Pancreas (tissue), 10 donors: ENCODE results near the gene RECQL5. TPM values are rescaled to one million over a fixed set of nuclear protein-coding genes. Genes with fewer than 3 reads are reported as not detected.

Experiments used
- ATAC-seq, 4 donors: fragments of 200-7000 bp; cut with Tn5 transposase; one replicate each; pipeline versions ENCODE4 v1.8.0 to v1.9.1; 2020; ENCODE audit warnings: mild to moderate bottlenecking in 4 of 4, moderate library complexity in 4 of 4
- DNase-seq, 6 donors: peaks; one replicate each; pipeline ENCODE4 v3.0.0-alpha.2; 2020
- FAIRE-seq: peaks from 2 replicates; lab custom pipeline; 2012; peaks lifted over from hg19 to GRCh38; lab: Jason Lieb, UNC
- H3K27ac ChIP-seq, 4 donors: fragments of 200-600 bp; sonication (generic); 1 replicate in 3 of 4; 2 replicates in 1 of 4; pipeline versions ENCODE4 v1.5.0 to v1.8.0; 2020
- H3K27me3 ChIP-seq, 4 donors: fragments of 200-600 bp; one replicate each; pipeline ENCODE4 v1.8.0; 2021
- H3K36me3 ChIP-seq, 3 donors: fragments of 200-600 bp; sonication (generic) in 1 of 3; one replicate each; pipeline versions ENCODE4 v1.5.0 to v1.8.0; 2020 to 2021
- H3K4me1 ChIP-seq, 3 donors: fragments of 200-600 bp; one replicate each; pipeline ENCODE4 v1.8.0; 2021
- H3K4me3 ChIP-seq, 4 donors: fragments of 200-600 bp; sonication (generic) in 2 of 4; one replicate each; pipeline versions ENCODE4 v1.5.0 to v1.8.0; 2020 to 2021
- H3K9me3 ChIP-seq, 4 donors: fragments of 200-600 bp; one replicate each; pipeline ENCODE4 v1.8.0; 2021
- CTCF ChIP-seq, 4 donors: fragments of 200-600 bp; sonication (generic) in 3 of 4; IDR thresholded peaks; one replicate each; pipeline versions ENCODE4 v1.5.0 to v1.8.0; 2021; ENCODE audit warnings: antibody characterized with exemption in 4 of 4
- WGBS, 2 donors: extraction: QIAGEN DNeasy Blood & Tissue Kit; methylation state at CpG; one replicate each; pipeline ENCODE4 v1.1.7; 2013; 5-methylcytosine and 5-hydroxymethylcytosine counted together
- intact Hi-C, 3 donors: fragments of 100-400 bp; cut with DNase I; formaldehyde crosslinking; loops; one replicate each; pipeline versions ENCODE4 v1.11.1 to v1.14.2; 2022
- polyA plus RNA-seq, 2 donors: library from polyadenylated mRNA; stranded (reverse); fragments of 200-250 nt; gene quantifications; one replicate each; pipeline ENCODE4 v1.2.3, GENCODE V29; 2013
- total RNA-seq, 6 donors: library from RNA; stranded (reverse); fragmentation: NEBNext Ultra II Directional in 4 of 6; extraction: Animal tissue kit (Norgen Biotek cat#: 25700) in 4 of 6; gene quantifications; one replicate each; pipeline versions ENCODE4 v1.2.1 to v1.2.4, GENCODE V29; 2021 to 2023
- donor health status: healthy with polysubstance abuse.
- donor health status: DM: no; HTN: no; CAD: no; lungs with moderate emphysema.
- donor health status: DM: no; HTN: no; CAD: no.
- donor health status: control.
- donor health status: control.
- donor health status: Bipolar disorder and iron deficiency.
- donor health status: DM: yes; HTN: yes; CAD: no.
- donor health status: DM: no; HTN: no; CAD: no.
- donor health status: DM: no; HTN: no; CAD: no.
- donor health status: DM: yes; HTN: yes; CAD: no.

Gene RECQL5
- total and polyA plus RNA-seq, 8 donors = 8.7 to 65.2 (median 14.9) TPM

- Histone ChIP-seq H3K4me1 (peaks cover 0 to 5% (median 4%) of the 10 kb centered on the region in 3 donors), H3K9me3 (no peaks in the 10 kb centered on the region), H3K36me3 (no peaks in the 10 kb centered on the region), H3K4me3 (no peak overlapping the region), H3K27ac (no peak overlapping the region), H3K27me3 (no peaks in the 10 kb centered on the region)
- ATAC-seq (no peak), DNase-seq (peak in 1 of 6 donors; percentile 52), FAIRE-seq (no peak)
- intact Hi-C loops = no loop called here
- WGBS, 2 donors = 79 to 80% methylated on average over 8 of the region's 8 CpGs
- no peak for TF ChIP-seq CTCF (IDR thresholded peaks at IDR 0.05)
These were observed 76.6 kb downstream of the RECQL5 start for GRCh38 chr17:75590314-75590761.

GRCh38 chr17:75589919-75590303, 77.0 kb downstream of the RECQL5 start:
- 51 to 52% methylated on average over 26 to 29 of the region's 29 CpGs for WGBS, 2 donors
- peak overlapping the region; percentile 30 to 65 (median 55) for H3K4me3 ChIP-seq
- FAIRE-seq = no peak

GRCh38 chr17:75589012-75589918, 77.7 kb downstream of the RECQL5 start:
- H3K27me3 ChIP-seq = no peaks in the 10 kb centered on the region
- H3K4me1 ChIP-seq = peaks cover 0 to 5% (median 4%) of the 10 kb centered on the region in 3 donors
- H3K9me3 ChIP-seq = no peaks in the 10 kb centered on the region
- no peak for FAIRE-seq
- H3K4me3 ChIP-seq = peak overlapping the region; percentile 30 to 65 (median 55)
- WGBS, 2 donors = 8% methylated on average over 63 to 100 of the region's 100 CpGs
- intact Hi-C loops = loop anchor here in 2 of 3 donors (5.0 to 10.0 kb wide), 2 partner anchors 54 to 62 kb away; partner anchors contain the start of gene LLGL2 (in 1 of the 2)
- H3K27ac ChIP-seq = peak overlapping the region; percentile 76 to 88 (median 83)
- DNase-seq = peak; percentile 94 to 100 (median 97)
- ATAC-seq = peak; percentile 91 to 94 (median 94)
- TF ChIP-seq CTCF (IDR thresholded peaks at IDR 0.05) = peak; percentile 41 to 69 (median 66)
- H3K36me3 ChIP-seq = no peaks in the 10 kb centered on the region

More at GRCh38 chr17:75589919-75590303, 77.0 kb downstream of the RECQL5 start:
- Histone ChIP-seq H3K36me3 (no peaks in the 10 kb centered on the region), H3K27ac (peak overlapping the region in 1 of 4 donors; percentile 42), H3K9me3 (no peaks in the 10 kb centered on the region), H3K4me1 (peaks cover 0 to 5% (median 4%) of the 10 kb centered on the region in 3 donors), H3K27me3 (no peaks in the 10 kb centered on the region)
- intact Hi-C loops = loop anchor here in 2 of 3 donors (5.0 to 10.0 kb wide), 2 partner anchors 55 to 63 kb away; partner anchors contain the start of gene LLGL2 (in 1 of the 2)
- ATAC-seq (no peak), DNase-seq (peak in 4 of 6 donors; percentile 31 to 86 (median 66))
- no peak for TF ChIP-seq CTCF (IDR thresholded peaks at IDR 0.05)

GRCh38 chr17:75588596-75589011, 78.3 kb downstream of the RECQL5 start:
- ATAC-seq (peak; percentile 39 to 69 (median 59)), FAIRE-seq (no peak), DNase-seq (peak; percentile 67 to 92 (median 82))
- Histone ChIP-seq H3K4me3 (peak overlapping the region; percentile 21 to 65 (median 42)), H3K36me3 (no peaks in the 10 kb centered on the region), H3K9me3 (no peaks in the 10 kb centered on the region), H3K27me3 (no peaks in the 10 kb centered on the region), H3K4me1 (peaks cover 0 to 5% (median 4%) of the 10 kb centered on the region in 3 donors), H3K27ac (peak overlapping the region; percentile 76 to 88 (median 83))
- no peak for TF ChIP-seq CTCF (IDR thresholded peaks at IDR 0.05)
- 21 to 27% methylated on average over 43 to 49 of the region's 49 CpGs for WGBS, 2 donors
- intact Hi-C loops = loop anchor here in 2 of 3 donors (5.0 to 10.0 kb wide), 2 partner anchors 54 to 61 kb away; partner anchors contain the start of gene LLGL2 (in 1 of the 2)
